GM23248 (cell line): ENCODE measurements around the gene FAM20C. TPM values are rescaled to one million over a fixed set of nuclear protein-coding genes. Genes with fewer than 3 reads are reported as not detected.
A peak's percentile ranks its signal among the peaks of the same experiment; 100 is the strongest.
"Not testable (repeated sequence)": the region's sequence is repeated elsewhere in the genome, so short reads cannot be mapped to it uniquely, and the experiment has no call there.

Source experiments
- DNase-seq: peaks from one replicate; pipeline ENCODE4 v3.0.0-alpha.2; 2015
- H2AFZ ChIP-seq: fragments of 200-600 bp; sonication (generic); 2 replicates; pipeline ENCODE4 v1.6.1; 2016; ENCODE audit warnings: antibody characterized with exemption
- H3F3A ChIP-seq: fragments of 200-600 bp; sonication (generic); 2 replicates; pipeline ENCODE4 v1.6.1; 2016; ENCODE audit warnings: mild to moderate bottlenecking, antibody characterized with exemption, mixed run types; ENCODE audit not compliant: insufficient read depth
- H3K27ac ChIP-seq: fragments of 200-600 bp; sonication (generic); 2 replicates; pipeline ENCODE4 v1.5.1; 2016; ENCODE audit warnings: mild to moderate bottlenecking
- H3K27me3 ChIP-seq: fragments of 200-600 bp; sonication (generic); replicated peaks from 2 replicates; pipeline ENCODE4 v1.6.1; 2016; ENCODE audit warnings: mild to moderate bottlenecking; ENCODE audit not compliant: insufficient read depth
- H3K36me3 ChIP-seq: fragments of 200-600 bp; sonication (generic); 2 replicates; pipeline ENCODE4 v1.6.1; 2016; ENCODE audit warnings: low read depth, mild to moderate bottlenecking
- H3K4me1 ChIP-seq: fragments of 200-600 bp; sonication (generic); 2 replicates; pipeline ENCODE4 v1.6.1; 2016; ENCODE audit warnings: mild to moderate bottlenecking; ENCODE audit not compliant: insufficient read depth
- H3K4me2 ChIP-seq: fragments of 200-600 bp; sonication (generic); one replicate; pipeline ENCODE4 v1.6.1; 2016; ENCODE audit warnings: mild to moderate bottlenecking; ENCODE audit not compliant: unreplicated experiment
- H3K4me3 ChIP-seq: fragments of 200-600 bp; sonication (generic); 2 replicates; pipeline ENCODE4 v1.5.1; 2016; ENCODE audit warnings: mild to moderate bottlenecking
- H3K79me2 ChIP-seq: fragments of 200-600 bp; sonication (generic); 2 replicates; pipeline ENCODE4 v1.6.1; 2016; ENCODE audit warnings: mild to moderate bottlenecking; ENCODE audit not compliant: insufficient read depth
- H3K9ac ChIP-seq: fragments of 200-600 bp; sonication (generic); 2 replicates; pipeline ENCODE4 v1.6.1; 2016; ENCODE audit warnings: mild to moderate bottlenecking
- H3K9me2 ChIP-seq: fragments of 200-600 bp; sonication (generic); 2 replicates; pipeline ENCODE4 v1.6.1; 2016; ENCODE audit warnings: mixed run types, mild to moderate bottlenecking, moderate library complexity; ENCODE audit not compliant: insufficient read depth
- H3K9me3 ChIP-seq: fragments of 200-600 bp; sonication (generic); one replicate; pipeline ENCODE4 v1.6.1; 2017; ENCODE audit warnings: low read depth
- H4K20me1 ChIP-seq: fragments of 200-600 bp; sonication (generic); 2 replicates; pipeline ENCODE4 v1.6.0; 2016; ENCODE audit not compliant: insufficient read depth
- EZH2 ChIP-seq: fragments of 200-600 bp; sonication (generic); IDR thresholded peaks from 2 replicates; pipeline ENCODE4 v1.6.1; 2018; ENCODE audit warnings: antibody characterized with exemption, mild to moderate bottlenecking; ENCODE audit not compliant: insufficient read depth, poor library complexity, severe bottlenecking
- EZH2phosphoT487 ChIP-seq: fragments of 200-600 bp; sonication (generic); IDR thresholded peaks from 2 replicates; pipeline ENCODE4 v1.6.1; 2018; ENCODE audit warnings: antibody characterized with exemption, moderate library complexity, mild to moderate bottlenecking, low read depth; ENCODE audit not compliant: insufficient read depth
- WGBS, 2 experiments: methylation state at CpG; one replicate each; pipeline ENCODE4 v1.1.6; 2015 to 2017; ENCODE audit warnings: low lambda C conversion rate in 2 of 2, low coverage in 1 of 2; ENCODE audit errors: missing lambda C conversion rate in 2 of 2; 5-methylcytosine and 5-hydroxymethylcytosine counted together
- in situ Hi-C: fragments of 300-500 bp; cut with MboI; formaldehyde crosslinking; loops from 2 replicates; pipeline ENCODE4 v1.15.0; 2020
- polyA plus RNA-seq: library from polyadenylated mRNA; unstranded; fragments of >200 nt; fragmentation: Nextera tagmentation; extraction: Ambion mirVana; gene quantifications from 2 replicates; pipeline ENCODE4 v1.2.1, GENCODE V29; 2016
- total RNA-seq: library from RNA; depleted of rRNA; stranded (reverse); fragments of >200 nt; shearing (Covaris generic); gene quantifications from 2 replicates; pipeline ENCODE4 v1.2.3, GENCODE V29; 2014

The FAM20C gene
- total and polyA plus RNA-seq, 2 experiments from 2014 or later, result 13.5 to 63.8 TPM

- Histone ChIP-seq H3K4me2 (no peak overlapping the region), H3K4me1 (no peaks in the 10 kb centered on the region), H4K20me1 (no peaks in the 10 kb centered on the region), H2AFZ (no peak overlapping the region), H3K9me3 (no peaks in the 10 kb centered on the region), H3F3A (no peaks in the 10 kb centered on the region), H3K9me2 (no peaks in the 10 kb centered on the region), H3K36me3 (no peaks in the 10 kb centered on the region), H3K27me3 (no peaks in the 10 kb centered on the region), H3K79me2 (no peaks in the 10 kb centered on the region), H3K9ac (no peak overlapping the region), H3K27ac (no peak overlapping the region), H3K4me3 (no peak overlapping the region)
- in situ Hi-C loops, result no loop called here
- TF ChIP-seq EZH2, result no peak
- no peak for TF ChIP-seq EZH2phosphoT487
- WGBS, 2 experiments, result 76 to 81% methylated on average over 13 to 16 of the region's 16 CpGs
- no peak for DNase-seq
Measured at GRCh38 chr7:181738-182137, 10.6 kb upstream of the FAM20C start.

GRCh38 chr7:182502-182901 is 9.9 kb upstream of the FAM20C start:
- H3K9ac ChIP-seq, H3K4me3 ChIP-seq, H3K9me3 ChIP-seq, H4K20me1 ChIP-seq, H3K4me2 ChIP-seq, H3K79me2 ChIP-seq, H3K4me1 ChIP-seq, H2AFZ ChIP-seq, H3K36me3 ChIP-seq, DNase-seq, in situ Hi-C loops, H3K9me2 ChIP-seq, H3F3A ChIP-seq, H3K27ac ChIP-seq, H3K27me3 ChIP-seq: not testable (repeated sequence)
- 30 to 35% methylated on average over 3 to 5 of the region's 11 CpGs for WGBS, 2 experiments

GRCh38 chr7:183496-184292 is 8.7 kb upstream of the FAM20C start:
- in situ Hi-C loops, result no loop called here
- no peak for DNase-seq
- H3K27me3 ChIP-seq, result no peaks in the 10 kb centered on the region
- H3K4me3 ChIP-seq, result no peak overlapping the region
- no peak overlapping the region for H3K9ac ChIP-seq
- no peaks in the 10 kb centered on the region for H3K9me3 ChIP-seq
- H3K9me2 ChIP-seq, result no peaks in the 10 kb centered on the region
- H3K27ac ChIP-seq, result no peak overlapping the region
- H3K36me3 ChIP-seq, result no peaks in the 10 kb centered on the region
- TF ChIP-seq EZH2phosphoT487 (no peak), EZH2 (no peak)
- no peaks in the 10 kb centered on the region for H3K4me1 ChIP-seq
- no peak overlapping the region for H3K4me2 ChIP-seq
- WGBS, 2 experiments, result 78 to 81% methylated on average over 30 of the region's 30 CpGs
- no peaks in the 10 kb centered on the region for H3F3A ChIP-seq
- no peaks in the 10 kb centered on the region for H3K79me2 ChIP-seq
- no peaks in the 10 kb centered on the region for H4K20me1 ChIP-seq
- H2AFZ ChIP-seq, result no peak overlapping the region

GRCh38 chr7:184294-185264 is 7.8 kb upstream of the FAM20C start:
- no peak overlapping the region for H3K9ac ChIP-seq
- H3K9me2 ChIP-seq, result no peaks in the 10 kb centered on the region
- no peaks in the 10 kb centered on the region for H3K4me1 ChIP-seq
- TF ChIP-seq EZH2phosphoT487, result no peak
- TF ChIP-seq EZH2, result no peak
- H3K9me3 ChIP-seq, result no peaks in the 10 kb centered on the region
- H3K36me3 ChIP-seq, result no peaks in the 10 kb centered on the region
- 69 to 72% methylated on average over 27 of the region's 27 CpGs for WGBS, 2 experiments
- H3K79me2 ChIP-seq, result no peaks in the 10 kb centered on the region
- in situ Hi-C loops, result no loop called here
- no peak overlapping the region for H2AFZ ChIP-seq
- H3K4me3 ChIP-seq, result no peak overlapping the region
- H3F3A ChIP-seq, result no peaks in the 10 kb centered on the region
- H3K4me2 ChIP-seq, result no peak overlapping the region
- H3K27me3 ChIP-seq, result no peaks in the 10 kb centered on the region
- DNase-seq, result peak; percentile 31
- H4K20me1 ChIP-seq, result no peaks in the 10 kb centered on the region
- no peak overlapping the region for H3K27ac ChIP-seq
